Measurements from ENCODE around the gene SF3A2. TPM values are rescaled to one million over a fixed set of nuclear protein-coding genes. Genes with fewer than 3 reads are reported as not detected.

Gene SF3A2
- total RNA-seq, 1 donor: 27.9 TPM

GRCh38 chr19:2270423-2271233, 34.0 kb downstream of the SF3A2 start:
- H3K79me2 ChIP-seq (ENCODE audit: insufficient read depth, low read length): peaks cover 62% of the 10 kb centered on the region
- peak overlapping the region; percentile 92 for H3K27ac ChIP-seq (ENCODE audit: low read depth, low read length)
- peaks cover 31% of the 10 kb centered on the region for H3K36me3 ChIP-seq (ENCODE audit: insufficient read depth, low read length)
- peaks cover 32% of the 10 kb centered on the region for H3K4me1 ChIP-seq (ENCODE audit: insufficient read depth, low read length)
- no peaks in the 10 kb centered on the region for H3K9me3 ChIP-seq (ENCODE audit: low read depth, low read length)
- DNase-seq (ENCODE audit: insufficient read length, low spot score, missing footprints): peak; percentile 100
- no peaks in the 10 kb centered on the region for H3K27me3 ChIP-seq (ENCODE audit: insufficient read depth, low read length)
- TF ChIP-seq, protein P1, sequence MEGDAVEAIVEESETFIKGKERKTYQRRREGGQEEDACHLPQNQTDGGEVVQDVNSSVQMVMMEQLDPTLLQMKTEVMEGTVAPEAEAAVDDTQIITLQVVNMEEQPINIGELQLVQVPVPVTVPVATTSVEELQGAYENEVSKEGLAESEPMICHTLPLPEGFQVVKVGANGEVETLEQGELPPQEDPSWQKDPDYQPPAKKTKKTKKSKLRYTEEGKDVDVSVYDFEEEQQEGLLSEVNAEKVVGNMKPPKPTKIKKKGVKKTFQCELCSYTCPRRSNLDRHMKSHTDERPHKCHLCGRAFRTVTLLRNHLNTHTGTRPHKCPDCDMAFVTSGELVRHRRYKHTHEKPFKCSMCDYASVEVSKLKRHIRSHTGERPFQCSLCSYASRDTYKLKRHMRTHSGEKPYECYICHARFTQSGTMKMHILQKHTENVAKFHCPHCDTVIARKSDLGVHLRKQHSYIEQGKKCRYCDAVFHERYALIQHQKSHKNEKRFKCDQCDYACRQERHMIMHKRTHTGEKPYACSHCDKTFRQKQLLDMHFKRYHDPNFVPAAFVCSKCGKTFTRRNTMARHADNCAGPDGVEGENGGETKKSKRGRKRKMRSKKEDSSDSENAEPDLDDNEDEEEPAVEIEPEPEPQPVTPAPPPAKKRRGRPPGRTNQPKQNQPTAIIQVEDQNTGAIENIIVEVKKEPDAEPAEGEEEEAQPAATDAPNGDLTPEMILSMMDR (IDR thresholded peaks at IDR 0.05; ENCODE audit: extremely low read depth, low read depth, low read length): no peak
- H4K20me1 ChIP-seq (ENCODE audit: insufficient read depth, low read length): peaks cover 52% of the 10 kb centered on the region
- peak overlapping the region; percentile 98 for H3K4me3 ChIP-seq (ENCODE audit: insufficient read depth, low read length)
- H2AFZ ChIP-seq (ENCODE audit: low read length): no peak overlapping the region
- H3K4me2 ChIP-seq (ENCODE audit: insufficient read depth, low read length): peak overlapping the region; percentile 91

GRCh38 chr19:2271234-2272103, 34.8 kb downstream of the SF3A2 start:
- no peak overlapping the region for H2AFZ ChIP-seq (ENCODE audit: low read length)
- H3K4me2 ChIP-seq (ENCODE audit: insufficient read depth, low read length): peak overlapping the region; percentile 91
- H3K27me3 ChIP-seq (ENCODE audit: insufficient read depth, low read length): no peaks in the 10 kb centered on the region
- H3K4me3 ChIP-seq (ENCODE audit: insufficient read depth, low read length): peak overlapping the region; percentile 98
- peaks cover 69% of the 10 kb centered on the region for H3K79me2 ChIP-seq (ENCODE audit: insufficient read depth, low read length)
- TF ChIP-seq, protein P1 (IDR thresholded peaks at IDR 0.05; ENCODE audit: extremely low read depth, low read depth, low read length): no peak
- H3K4me1 ChIP-seq (ENCODE audit: insufficient read depth, low read length): peaks cover 30% of the 10 kb centered on the region
- DNase-seq (ENCODE audit: insufficient read length, low spot score, missing footprints): peak; percentile 99
- peaks cover 52% of the 10 kb centered on the region for H4K20me1 ChIP-seq (ENCODE audit: insufficient read depth, low read length)
- peak overlapping the region; percentile 75 for H3K27ac ChIP-seq (ENCODE audit: low read depth, low read length)
- peaks cover 31% of the 10 kb centered on the region for H3K36me3 ChIP-seq (ENCODE audit: insufficient read depth, low read length)
- H3K9me3 ChIP-seq (ENCODE audit: low read depth, low read length): no peaks in the 10 kb centered on the region

- H3K36me3 ChIP-seq (ENCODE audit: insufficient read depth, low read length): peaks cover 31% of the 10 kb centered on the region
- H3K4me1 ChIP-seq (ENCODE audit: insufficient read depth, low read length): peaks cover 21% of the 10 kb centered on the region
- H3K9me3 ChIP-seq (ENCODE audit: low read depth, low read length): no peaks in the 10 kb centered on the region
- peak overlapping the region; percentile 51 for H3K27ac ChIP-seq (ENCODE audit: low read depth, low read length)
- TF ChIP-seq, protein P1 (IDR thresholded peaks at IDR 0.05; ENCODE audit: extremely low read depth, low read depth, low read length): peak; percentile 84
- peaks cover 73% of the 10 kb centered on the region for H3K79me2 ChIP-seq (ENCODE audit: insufficient read depth, low read length)
- no peaks in the 10 kb centered on the region for H3K27me3 ChIP-seq (ENCODE audit: insufficient read depth, low read length)
- peaks cover 62% of the 10 kb centered on the region for H4K20me1 ChIP-seq (ENCODE audit: insufficient read depth, low read length)
- H3K4me3 ChIP-seq (ENCODE audit: insufficient read depth, low read length): peak overlapping the region; percentile 48
- peak overlapping the region; percentile 91 for H3K4me2 ChIP-seq (ENCODE audit: insufficient read depth, low read length)
- DNase-seq (ENCODE audit: insufficient read length, low spot score, missing footprints): peak; percentile 99
- H2AFZ ChIP-seq (ENCODE audit: low read length): no peak overlapping the region
These were observed 36.9 kb downstream of the SF3A2 start for GRCh38 chr19:2273356-2274184.

All from osteoblast (primary cell).